ENCODE results near the gene WNT1.

DNA sequence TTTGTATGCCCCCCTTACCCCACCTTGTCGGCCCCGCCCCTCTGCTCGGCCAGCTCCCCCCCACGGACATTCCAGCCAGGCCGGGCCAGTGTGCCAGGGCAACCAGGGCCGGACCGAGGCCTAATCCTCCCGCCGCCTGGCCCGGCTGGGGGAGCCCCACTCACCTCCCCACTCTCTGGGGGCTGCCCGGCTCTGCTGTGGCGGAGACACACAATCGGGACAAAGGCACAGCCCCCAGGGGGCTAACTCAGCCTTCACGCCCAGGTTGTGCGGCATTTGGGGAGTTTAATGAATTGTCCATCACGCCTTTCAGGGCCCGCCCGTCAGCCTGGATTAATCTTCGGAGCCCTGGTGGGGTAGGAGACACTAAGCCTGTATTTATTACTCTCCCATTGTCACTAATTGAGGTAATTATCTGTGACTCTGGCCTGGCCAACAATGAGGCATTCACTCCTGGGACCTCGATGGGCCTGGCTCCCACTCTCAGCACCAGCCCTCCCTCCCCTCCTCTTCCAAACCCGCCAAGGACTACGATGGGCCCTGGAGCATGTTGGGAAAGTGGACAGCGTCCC is 8.7 kb downstream of the WNT1 start:
- TF ChIP-seq POLR2A (IDR thresholded peaks at IDR 0.05; ENCODE audit: low read length) (no peak), GATA1 (IDR thresholded peaks at IDR 0.05; ENCODE audit: low read depth, low read length) (no peak)

Measured in erythroblast (primary cell).